Breast epithelium (tissue), 4 donors: Measurements from ENCODE around the gene ZNF823. TPM values are rescaled to one million over a fixed set of nuclear protein-coding genes. Genes with fewer than 3 reads are reported as not detected.

Experiments
- DNase-seq, 2 donors: peaks; one replicate each; pipeline ENCODE4 v3.0.0-alpha.2; 2019; ENCODE audit warnings: low spot score in 2 of 2
- H3K27ac ChIP-seq, 2 donors: fragments of 200-600 bp; sonication (generic) in 1 of 2; one replicate each; pipeline ENCODE4 v1.5.1; 2016 to 2019; ENCODE audit warnings: mild to moderate bottlenecking in 1 of 2
- H3K27me3 ChIP-seq, 2 donors: fragments of 200-600 bp; sonication (generic) in 1 of 2; one replicate each; pipeline versions ENCODE4 v1.5.1 to v1.6.0; 2017 to 2019; ENCODE audit warnings: control low read depth in 1 of 2, mild to moderate bottlenecking in 1 of 2
- H3K36me3 ChIP-seq: fragments of 200-600 bp; one replicate; pipeline ENCODE4 v1.5.1; 2019
- H3K4me1 ChIP-seq, 2 donors: fragments of 200-600 bp; sonication (generic); one replicate each; pipeline ENCODE4 v1.5.1; 2016 to 2019; ENCODE audit warnings: control low read depth in 1 of 2
- H3K4me3 ChIP-seq, 3 donors: fragments of 200-600 bp; sonication (generic); 1 replicate in 2 of 3; 2 replicates in 1 of 3; pipeline ENCODE4 v1.5.1; 2016 to 2019; ENCODE audit warnings: mild to moderate bottlenecking in 3 of 3, moderate library complexity in 2 of 3
- H3K9me3 ChIP-seq, 2 donors: fragments of 200-600 bp; sonication (generic) in 1 of 2; one replicate each; pipeline ENCODE4 v1.5.1; 2016 to 2019; ENCODE audit warnings: control low read depth in 1 of 2
- POLR2A ChIP-seq: fragments of 450-650 bp; IDR thresholded peaks from one replicate; pipeline ENCODE4 v1.6.1; 2016; ENCODE audit warnings: antibody characterized with exemption, mild to moderate bottlenecking, moderate library complexity
- POLR2AphosphoS5 ChIP-seq, 3 donors: sonication (generic); formaldehyde crosslinking; IDR thresholded peaks; one replicate each; pipeline ENCODE4 v1.6.1; 2017; ENCODE audit warnings: antibody characterized with exemption in 3 of 3
- intact Hi-C: fragments of 100-400 bp; cut with DNase I; formaldehyde crosslinking; loops from one replicate; pipeline ENCODE4 v1.15.1; 2023; ENCODE audit warnings: low total_unique reads
- total RNA-seq, 3 donors: library from RNA; depleted of rRNA; stranded (reverse); fragments of >200 nt; gene quantifications; one replicate each; pipeline ENCODE4 v1.1.0, GENCODE V29; 2016
- TF ChIP-seq, protein P1 (sequence below), 3 donors: fragments of 450-650 bp; IDR thresholded peaks; one replicate each; pipeline ENCODE4 v1.5.1; 2016 to 2017; ENCODE audit warnings: antibody characterized with exemption in 3 of 3, mild to moderate bottlenecking in 3 of 3, moderate library complexity in 3 of 3

The ZNF823 gene
- total RNA-seq, 3 donors from 2014 or later = 10.4 to 20.9 (median 13.1) TPM

- no peak for DNase-seq
- H3K36me3 ChIP-seq = no peaks in the 10 kb centered on the region
- H3K4me1 ChIP-seq = no peaks in the 10 kb centered on the region
- H3K9me3 ChIP-seq = peaks cover 6 to 21% of the 10 kb centered on the region in 2 donors
- intact Hi-C loops = no loop called here
- H3K27me3 ChIP-seq = no peaks in the 10 kb centered on the region
- H3K27ac ChIP-seq = peak overlapping the region; percentile 46 to 66
- no peak overlapping the region for H3K4me3 ChIP-seq
- TF ChIP-seq, protein P1, sequence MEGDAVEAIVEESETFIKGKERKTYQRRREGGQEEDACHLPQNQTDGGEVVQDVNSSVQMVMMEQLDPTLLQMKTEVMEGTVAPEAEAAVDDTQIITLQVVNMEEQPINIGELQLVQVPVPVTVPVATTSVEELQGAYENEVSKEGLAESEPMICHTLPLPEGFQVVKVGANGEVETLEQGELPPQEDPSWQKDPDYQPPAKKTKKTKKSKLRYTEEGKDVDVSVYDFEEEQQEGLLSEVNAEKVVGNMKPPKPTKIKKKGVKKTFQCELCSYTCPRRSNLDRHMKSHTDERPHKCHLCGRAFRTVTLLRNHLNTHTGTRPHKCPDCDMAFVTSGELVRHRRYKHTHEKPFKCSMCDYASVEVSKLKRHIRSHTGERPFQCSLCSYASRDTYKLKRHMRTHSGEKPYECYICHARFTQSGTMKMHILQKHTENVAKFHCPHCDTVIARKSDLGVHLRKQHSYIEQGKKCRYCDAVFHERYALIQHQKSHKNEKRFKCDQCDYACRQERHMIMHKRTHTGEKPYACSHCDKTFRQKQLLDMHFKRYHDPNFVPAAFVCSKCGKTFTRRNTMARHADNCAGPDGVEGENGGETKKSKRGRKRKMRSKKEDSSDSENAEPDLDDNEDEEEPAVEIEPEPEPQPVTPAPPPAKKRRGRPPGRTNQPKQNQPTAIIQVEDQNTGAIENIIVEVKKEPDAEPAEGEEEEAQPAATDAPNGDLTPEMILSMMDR (IDR thresholded peaks at IDR 0.05) = no peak
- TF ChIP-seq POLR2AphosphoS5 (IDR thresholded peaks at IDR 0.05) (no peak), POLR2A (no peak)
These were observed 15.9 kb upstream of the ZNF823 start for GRCh38 chr19:11754663-11755062.

DNA sequence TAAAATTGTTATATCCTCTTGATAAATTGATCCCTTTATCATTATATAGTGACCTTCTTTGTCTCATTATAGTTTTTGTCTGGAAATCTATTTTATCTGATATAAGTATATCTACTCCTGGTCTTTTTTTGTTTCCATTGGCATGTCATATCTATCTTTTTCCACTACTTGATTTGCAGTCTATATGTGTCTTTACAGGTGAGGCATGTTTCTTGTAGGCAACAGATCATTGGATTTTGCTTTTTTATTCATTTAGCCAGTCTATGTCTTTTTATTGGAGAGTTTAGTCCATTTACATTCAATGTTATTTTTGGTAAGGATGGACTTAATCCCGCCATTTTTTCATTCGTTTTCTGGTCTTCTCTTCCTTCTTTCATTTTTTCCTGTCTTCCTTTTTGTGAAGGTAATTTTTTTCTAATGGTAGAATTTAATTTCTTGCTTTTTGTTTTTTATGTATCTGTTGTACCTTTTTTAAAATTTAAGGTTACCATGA, 13.5 kb upstream of the ZNF823 start:
- peaks cover 20 to 33% of the 10 kb centered on the region in 2 donors for H3K9me3 ChIP-seq
- H3K36me3 ChIP-seq = no peaks in the 10 kb centered on the region
- TF ChIP-seq POLR2AphosphoS5 (IDR thresholded peaks at IDR 0.05) (no peak), POLR2A (no peak)
- TF ChIP-seq, protein P1 (IDR thresholded peaks at IDR 0.05) = no peak

GRCh38 chr19:11749751-11750150, 11.0 kb upstream of the ZNF823 start:
- H3K4me3 ChIP-seq = no peak overlapping the region
- H3K27ac ChIP-seq = no peak overlapping the region
- no peaks in the 10 kb centered on the region for H3K27me3 ChIP-seq
- no peaks in the 10 kb centered on the region for H3K36me3 ChIP-seq
- no peaks in the 10 kb centered on the region for H3K4me1 ChIP-seq
- intact Hi-C loops = loop anchor here (10.0 kb wide), 1 partner anchor 1825 kb away; no protein-coding TSS in a partner anchor
- DNase-seq = no peak
- peaks cover 23 to 30% of the 10 kb centered on the region in 2 donors for H3K9me3 ChIP-seq
- no peak for TF ChIP-seq POLR2AphosphoS5 (IDR thresholded peaks at IDR 0.05)

More for the DNA sequence above, 13.5 kb upstream of the ZNF823 start:
- no peaks in the 10 kb centered on the region for H3K27me3 ChIP-seq
- intact Hi-C loops = no loop called here
- no peak overlapping the region for H3K27ac ChIP-seq
- no peak for DNase-seq
- no peaks in the 10 kb centered on the region for H3K4me1 ChIP-seq
- no peak overlapping the region for H3K4me3 ChIP-seq

- Histone ChIP-seq H3K27ac (no peak overlapping the region), H3K4me1 (no peaks in the 10 kb centered on the region), H3K27me3 (no peaks in the 10 kb centered on the region), H3K36me3 (no peaks in the 10 kb centered on the region), H3K4me3 (no peak overlapping the region), H3K9me3 (peaks cover 23 to 26% of the 10 kb centered on the region in 2 donors)
- intact Hi-C loops = loop anchor here (10.0 kb wide), 1 partner anchor 1828 kb away; no protein-coding TSS in a partner anchor
- DNase-seq = no peak
- TF ChIP-seq POLR2A (no peak), POLR2AphosphoS5 (IDR thresholded peaks at IDR 0.05) (no peak)
- TF ChIP-seq, protein P1 (IDR thresholded peaks at IDR 0.05) = no peak
These were observed 8.5 kb upstream of the ZNF823 start for GRCh38 chr19:11747277-11747676.

GRCh38 chr19:11745869-11746268, 7.1 kb upstream of the ZNF823 start:
- intact Hi-C loops = loop anchor here (10.0 kb wide), 1 partner anchor 1829 kb away; no protein-coding TSS in a partner anchor
- H3K36me3 ChIP-seq = no peaks in the 10 kb centered on the region
- H3K27me3 ChIP-seq = no peaks in the 10 kb centered on the region
- no peaks in the 10 kb centered on the region for H3K4me1 ChIP-seq
- H3K27ac ChIP-seq = no peak overlapping the region
- H3K9me3 ChIP-seq = peaks cover 18 to 23% of the 10 kb centered on the region in 2 donors
- TF ChIP-seq POLR2AphosphoS5 (IDR thresholded peaks at IDR 0.05) (no peak), POLR2A (no peak)
- TF ChIP-seq, protein P1 (IDR thresholded peaks at IDR 0.05) = no peak
- DNase-seq = no peak
- H3K4me3 ChIP-seq = no peak overlapping the region
